H9 (cell line): ENCODE measurements around the gene B9D1. TPM values are rescaled to one million over a fixed set of nuclear protein-coding genes. Genes with fewer than 3 reads are reported as not detected.

Experiments used
- DNase-seq: peaks from one replicate; pipeline ENCODE4 v3.0.0-alpha.2; 2017
- H2AFZ ChIP-seq: one replicate; pipeline ENCODE4 v1.6.1; 2013; ENCODE audit warnings: mild to moderate bottlenecking, low read length, control low read depth, moderate library complexity
- H2AK5ac ChIP-seq: 2 replicates; pipeline ENCODE4 v1.6.1; 2013; ENCODE audit warnings: low read length, control low read depth, mixed read lengths; ENCODE audit not compliant: insufficient read length
- H2BK120ac ChIP-seq: one replicate; pipeline ENCODE4 v1.6.1; 2013; ENCODE audit warnings: low read depth, mild to moderate bottlenecking, low read length, control low read depth, inconsistent platforms; ENCODE audit not compliant: poor library complexity, severe bottlenecking
- H2BK12ac ChIP-seq: 2 replicates; pipeline ENCODE4 v1.6.1; 2013; ENCODE audit warnings: low read length, control low read depth, mixed read lengths, low read depth; ENCODE audit not compliant: insufficient read length
- H2BK15ac ChIP-seq: 2 replicates; pipeline ENCODE4 v1.6.1; 2013; ENCODE audit warnings: low read depth, low read length, control low read depth
- H2BK20ac ChIP-seq: one replicate; pipeline ENCODE4 v1.6.1; 2013; ENCODE audit warnings: low read depth, mild to moderate bottlenecking, low read length, control low read depth, inconsistent platforms; ENCODE audit not compliant: poor library complexity, severe bottlenecking
- H2BK5ac ChIP-seq: 2 replicates; pipeline ENCODE4 v1.6.1; 2013; ENCODE audit warnings: low read length, control low read depth, mixed read lengths; ENCODE audit not compliant: insufficient read length
- H3K14ac ChIP-seq: 2 replicates; pipeline ENCODE4 v1.6.1; 2013; ENCODE audit warnings: low read length, control low read depth; ENCODE audit not compliant: insufficient read depth
- H3K18ac ChIP-seq: 2 replicates; pipeline ENCODE4 v1.6.1; 2013; ENCODE audit warnings: low read depth, mild to moderate bottlenecking, mixed read lengths, low read length, control low read depth; ENCODE audit not compliant: insufficient read length
- H3K23ac ChIP-seq: 2 replicates; pipeline ENCODE4 v1.6.1; 2013; ENCODE audit warnings: low read length, control low read depth, mixed read lengths, low read depth; ENCODE audit not compliant: insufficient read length
- H3K23me2 ChIP-seq: 2 replicates; pipeline ENCODE4 v1.6.1; 2013; ENCODE audit warnings: low read depth, mild to moderate bottlenecking, mixed read lengths, low read length, control low read depth; ENCODE audit not compliant: insufficient read length, poor library complexity, severe bottlenecking
- H3K27ac ChIP-seq: 2 replicates; pipeline ENCODE4 v1.5.1; 2013; ENCODE audit warnings: low read length, control low read depth, mixed read lengths, low read depth; ENCODE audit not compliant: insufficient read length
- H3K27me3 ChIP-seq: 2 replicates; pipeline ENCODE4 v1.6.1; 2013; ENCODE audit warnings: low read length, control low read depth, inconsistent platforms; ENCODE audit not compliant: insufficient read depth
- H3K4ac ChIP-seq: 2 replicates; pipeline ENCODE4 v1.6.1; 2013; ENCODE audit warnings: low read depth, mild to moderate bottlenecking, control low read depth, inconsistent platforms, low read length, moderate library complexity
- H3K4me1 ChIP-seq: 2 replicates; pipeline ENCODE4 v1.6.1; 2013; ENCODE audit warnings: low read length, control low read depth, inconsistent platforms; ENCODE audit not compliant: insufficient read depth
- H3K4me2 ChIP-seq: 2 replicates; pipeline ENCODE4 v1.6.1; 2013; ENCODE audit warnings: low read length, control low read depth, mixed read lengths; ENCODE audit not compliant: insufficient read length, insufficient read depth
- H3K56ac ChIP-seq: 2 replicates; pipeline ENCODE4 v1.6.1; 2013; ENCODE audit warnings: low read depth, mild to moderate bottlenecking, mixed read lengths, low read length, control low read depth; ENCODE audit not compliant: insufficient read length
- H3K79me1 ChIP-seq: 2 replicates; pipeline ENCODE4 v1.6.1; 2013; ENCODE audit warnings: low read depth, mild to moderate bottlenecking, moderate library complexity, low read length, control low read depth, inconsistent platforms; ENCODE audit not compliant: insufficient read depth, poor library complexity, severe bottlenecking
- H3K79me2 ChIP-seq: 2 replicates; pipeline ENCODE4 v1.6.1; 2013; ENCODE audit warnings: low read length, control low read depth, inconsistent platforms; ENCODE audit not compliant: insufficient read depth
- H3K9ac ChIP-seq: 2 replicates; pipeline ENCODE4 v1.6.1; 2013; ENCODE audit warnings: low read length, control low read depth, mixed read lengths; ENCODE audit not compliant: insufficient read length; ENCODE audit errors: extremely low read depth
- H3K9me3 ChIP-seq: one replicate; pipeline ENCODE4 v1.6.1; 2013; ENCODE audit warnings: low read depth, low read length, inconsistent platforms; ENCODE audit not compliant: control insufficient read depth
- H3T11ph ChIP-seq: one replicate; pipeline ENCODE4 v1.6.1; 2013; ENCODE audit warnings: mild to moderate bottlenecking, low read length, control low read depth, inconsistent platforms
- H4K20me1 ChIP-seq: one replicate; pipeline ENCODE4 v1.6.1; 2013; ENCODE audit not compliant: control insufficient read depth, insufficient read length, insufficient read depth
- H4K5ac ChIP-seq: 2 replicates; pipeline ENCODE4 v1.6.1; 2013; ENCODE audit warnings: low read depth, mild to moderate bottlenecking, mixed read lengths, low read length, control low read depth; ENCODE audit not compliant: insufficient read length
- H4K8ac ChIP-seq: replicated peaks from 2 replicates; pipeline ENCODE4 v1.6.1; 2013; ENCODE audit warnings: low read length, control low read depth, mixed read lengths, low read depth; ENCODE audit not compliant: insufficient read length
- H4K91ac ChIP-seq: 2 replicates; pipeline ENCODE4 v1.6.1; 2013; ENCODE audit warnings: low read depth, mild to moderate bottlenecking, moderate library complexity, mixed read lengths, low read length, control low read depth; ENCODE audit not compliant: insufficient read length
- H3K27ac Mint-ChIP-seq, 3 experiments: 2 replicates in 2 of 3; 3 replicates in 1 of 3; pipeline ENCODE4 v1.8.0; 2020 to 2021; ENCODE audit warnings: mixed read lengths in 3 of 3, mild to moderate bottlenecking in 1 of 3, moderate library complexity in 1 of 3
- H3K27me3 Mint-ChIP-seq: 2 replicates; pipeline ENCODE4 v1.8.0; 2021; ENCODE audit warnings: low read depth, mild to moderate bottlenecking, moderate library complexity, mixed read lengths
- H3K36me3 Mint-ChIP-seq, 3 experiments: 2 replicates in 2 of 3; 3 replicates in 1 of 3; pipeline ENCODE4 v1.8.0; 2020 to 2021; ENCODE audit warnings: low read depth in 3 of 3, mixed read lengths in 3 of 3; ENCODE audit not compliant: insufficient read depth in 1 of 3
- H3K4me1 Mint-ChIP-seq, 2 experiments: 2 replicates each; pipeline ENCODE4 v1.8.0; 2020; ENCODE audit warnings: mixed read lengths in 2 of 2
- H3K4me3 Mint-ChIP-seq, 2 experiments: 2 replicates in 1 of 2; 3 replicates in 1 of 2; pipeline ENCODE4 v1.8.0; 2020 to 2021; ENCODE audit warnings: mild to moderate bottlenecking in 2 of 2, mixed read lengths in 2 of 2, moderate library complexity in 1 of 2
- H3K9me3 Mint-ChIP-seq, 2 experiments: 2 replicates in 1 of 2; 3 replicates in 1 of 2; pipeline ENCODE4 v1.8.0; 2020; ENCODE audit warnings: mild to moderate bottlenecking in 2 of 2, mixed read lengths in 2 of 2, moderate library complexity in 1 of 2
- CTCF ChIP-seq: fragments of 200-600 bp; sonication (generic); conservative IDR thresholded peaks from 3 replicates; pipeline ENCODE4 v1.8.0; 2021; ENCODE audit warnings: antibody characterized with exemption, mild to moderate bottlenecking
- WGBS: extraction: QIAGEN DNeasy Blood & Tissue Kit; methylation state at CpG from one replicate; pipeline ENCODE4 v1.1.7; 2013; ENCODE audit warnings: missing lambda C conversion rate, low lambda C conversion rate, mixed read lengths; ENCODE audit not compliant: insufficient read length; ENCODE audit errors: extremely low coverage; 5-methylcytosine and 5-hydroxymethylcytosine counted together
- total RNA-seq: library from RNA; stranded (reverse); gene quantifications from 2 replicates; pipeline ENCODE4 v1.2.1, GENCODE V29; 2021

Gene B9D1
- total RNA-seq, 1 experiment from 2014 or later: 30.4 TPM

- Histone ChIP-seq H4K8ac (no peak overlapping the region), H2BK20ac (no peak overlapping the region), H3K23ac (no peak overlapping the region), H2BK15ac (no peak overlapping the region), H3K4ac (no peak overlapping the region), H2AK5ac (no peak overlapping the region), H3K4me1 (no peaks in the 10 kb centered on the region), H3K56ac (no peak overlapping the region), H3K23me2 (no peaks in the 10 kb centered on the region), H2AFZ (no peak overlapping the region), H3K9ac (no peak overlapping the region), H4K91ac (no peak overlapping the region), H3K27me3 (no peaks in the 10 kb centered on the region), H3K4me2 (no peak overlapping the region), H3K18ac (no peak overlapping the region), H2BK5ac (no peak overlapping the region), H3K9me3 (no peaks in the 10 kb centered on the region), H3T11ph (no peak overlapping the region), H3K79me1 (no peaks in the 10 kb centered on the region), H2BK12ac (no peak overlapping the region), H3K79me2 (no peaks in the 10 kb centered on the region), H4K5ac (no peak overlapping the region), H4K20me1 (no peaks in the 10 kb centered on the region), H2BK120ac (no peak overlapping the region), H3K27ac (no peak overlapping the region), H3K14ac (no peak overlapping the region)
- no peak for TF ChIP-seq CTCF
- WGBS: no CpG with 5 or more reads among the region's 2 CpGs
- Mint-ChIP-seq H3K27me3 (no peaks in the 10 kb centered on the region), H3K4me3 (no peak overlapping the region), H3K9me3 (peaks cover 12 to 13% of the 10 kb centered on the region in 2 experiments), H3K4me1 (peaks cover 4 to 26% of the 10 kb centered on the region in 2 experiments), H3K36me3 (peaks cover 18 to 49% (median 46%) of the 10 kb centered on the region in 3 experiments; a peak in 6 of 7 replicates), H3K27ac (peak overlapping the region in 2 of 3 experiments; percentile 31 to 68; a peak in 2 of 7 replicates)
- no peak for DNase-seq
These were observed 32.7 kb downstream of the B9D1 start for GRCh38 chr17:19329839-19330238.
